NCI-H345 (cell line): ENCODE results near the gene RNF17.
A peak's percentile ranks its signal among the peaks of the same experiment; 100 is the strongest.

ENCODE experiments used
- DNase-seq: peaks from one replicate; lab custom pipeline; 2025; lab: John Stamatoyannopoulos, UW

Gene RNF17

DNA sequence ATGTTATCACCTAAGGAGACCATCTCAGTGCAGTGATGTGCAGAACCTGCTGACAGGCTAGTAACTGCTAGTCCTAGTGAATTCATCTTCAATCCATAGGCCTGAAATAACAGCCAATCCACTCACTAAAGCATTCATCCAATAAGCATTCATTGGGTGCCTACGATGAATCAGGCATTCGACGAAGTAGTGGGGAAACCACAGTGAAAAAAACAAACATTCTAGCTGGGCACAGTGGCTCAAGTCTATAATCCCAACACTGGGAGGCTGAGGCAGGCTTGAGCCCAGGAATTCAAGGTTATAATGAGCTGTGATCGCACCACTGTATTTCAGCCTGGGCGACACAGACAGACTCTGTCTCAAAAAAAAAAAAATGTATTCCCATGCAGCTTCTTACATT is 135.6 kb downstream of the RNF17 start:
- no peak for DNase-seq

DNA sequence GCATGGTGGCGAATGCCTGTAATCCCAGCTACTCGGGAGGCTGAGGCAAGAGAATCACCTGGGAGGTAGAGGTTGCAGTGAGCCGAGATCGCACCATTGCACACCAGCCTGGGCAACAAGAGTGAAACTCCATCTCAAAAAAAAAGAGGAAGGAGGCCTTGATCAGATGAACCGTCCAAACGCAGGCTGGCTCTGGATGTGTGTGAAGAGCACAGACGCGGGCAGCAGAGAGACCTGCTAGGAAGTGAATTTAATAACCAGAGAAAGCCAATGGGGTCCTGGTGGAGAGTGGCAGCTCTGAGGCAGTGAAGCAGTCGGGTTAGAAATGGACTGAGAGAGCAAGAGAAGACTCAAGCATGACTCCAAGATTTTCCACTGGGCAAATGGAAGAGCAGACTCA is 136.5 kb downstream of the RNF17 start:
- no peak for DNase-seq

DNA sequence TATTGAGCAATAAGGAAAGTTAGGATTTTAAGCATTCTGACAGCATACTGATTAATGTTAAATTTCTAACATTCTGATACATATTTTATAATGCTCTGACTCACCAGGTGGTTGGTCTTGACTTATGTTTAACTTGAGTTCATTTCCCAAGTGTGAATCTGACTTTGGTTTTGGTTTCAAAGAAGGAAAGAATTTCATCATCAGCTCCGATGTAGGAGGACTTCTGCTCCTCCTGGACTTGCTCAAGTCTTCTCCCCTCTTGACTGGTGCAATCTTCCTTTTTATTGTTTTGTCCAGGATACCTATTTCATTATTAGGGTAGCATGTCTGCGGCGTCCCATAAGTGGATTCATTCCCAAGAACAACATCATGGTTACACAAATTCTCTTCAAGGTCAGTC is 141.3 kb downstream of the RNF17 start:
- no peak for DNase-seq

DNA sequence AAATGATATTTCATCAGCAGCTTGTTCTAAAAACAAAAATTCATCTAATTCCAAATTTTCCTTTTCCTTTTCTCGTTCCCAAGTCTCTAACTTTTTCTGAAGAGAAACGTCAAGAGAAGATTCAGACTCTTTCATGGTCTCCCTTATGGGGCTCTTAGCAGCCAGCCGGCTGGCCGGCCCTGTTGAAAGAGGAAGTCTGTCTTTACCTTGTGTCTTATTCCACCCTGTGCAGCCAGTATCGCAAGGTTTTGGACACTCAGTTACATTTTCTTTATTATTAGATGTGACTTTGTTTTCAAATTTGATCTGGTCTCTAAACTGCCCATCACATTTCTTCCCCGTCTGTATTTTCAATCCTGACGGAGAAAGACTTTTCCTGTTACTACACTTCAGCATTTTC is 142.3 kb downstream of the RNF17 start:
- DNase-seq: no peak

DNA sequence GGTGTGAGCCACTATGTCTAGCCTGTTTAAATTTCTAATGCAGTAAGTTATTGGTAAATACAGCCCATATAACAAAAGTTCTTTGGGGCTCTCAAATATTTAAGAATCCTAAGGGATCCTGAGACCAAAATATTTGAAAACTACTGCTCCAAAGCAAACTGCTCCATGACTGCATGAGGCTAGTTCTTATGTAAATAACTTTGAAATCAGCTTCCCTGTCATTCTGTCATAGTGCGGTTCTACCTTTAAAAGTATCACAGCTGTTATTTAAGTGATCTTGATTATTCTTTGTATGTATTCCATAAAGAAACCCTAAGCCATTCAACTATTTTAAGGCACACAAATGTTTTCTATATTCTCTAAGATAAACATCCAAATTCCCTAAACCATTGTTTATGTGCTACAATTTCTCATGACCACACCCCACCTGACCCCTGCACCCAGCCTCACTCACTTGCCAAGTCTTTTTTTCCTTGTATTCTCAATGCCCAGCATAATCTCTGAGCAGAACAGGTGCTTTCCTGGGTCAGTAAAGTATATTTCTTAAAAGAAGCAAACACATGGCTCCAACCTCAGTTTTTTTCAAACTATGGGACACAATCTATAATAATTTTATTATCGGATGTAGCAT is 146.6 kb downstream of the RNF17 start:
- DNase-seq: no peak

DNA sequence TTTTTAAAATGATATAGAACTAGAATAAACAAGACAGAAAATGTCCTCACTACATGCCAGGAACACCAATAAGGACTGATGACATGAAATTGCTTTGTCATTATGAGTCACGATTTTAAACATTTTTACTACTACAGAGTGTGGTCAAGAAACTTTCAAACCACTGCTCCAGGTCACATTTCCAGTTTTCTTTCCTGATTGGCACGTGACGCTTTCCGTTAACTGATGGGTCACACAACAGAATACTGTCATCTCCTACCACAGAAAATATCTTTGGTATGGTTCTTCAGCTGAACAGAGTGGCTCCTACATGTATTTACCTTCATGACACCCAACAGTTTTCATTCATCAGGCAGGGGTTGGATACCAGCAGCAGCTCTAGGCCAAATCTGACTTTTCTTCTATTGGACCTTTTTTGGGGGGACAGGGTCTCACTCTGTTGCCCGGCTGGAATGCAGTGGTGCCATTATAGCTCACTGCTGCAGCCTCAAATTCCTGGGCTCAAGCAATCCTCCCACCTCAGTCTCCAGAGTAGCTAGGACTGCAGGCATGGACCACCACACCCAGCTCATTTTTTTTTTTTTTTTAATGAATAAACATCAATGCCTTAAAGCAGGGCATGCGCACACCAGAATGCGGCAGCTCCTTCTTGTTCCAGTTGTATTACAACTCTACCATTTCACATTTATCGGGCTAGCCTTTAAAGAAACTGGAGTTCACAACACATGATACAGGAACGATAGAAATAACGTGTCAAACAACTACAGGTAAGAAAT is 147.4 kb downstream of the RNF17 start:
- DNase-seq: no peak

DNA sequence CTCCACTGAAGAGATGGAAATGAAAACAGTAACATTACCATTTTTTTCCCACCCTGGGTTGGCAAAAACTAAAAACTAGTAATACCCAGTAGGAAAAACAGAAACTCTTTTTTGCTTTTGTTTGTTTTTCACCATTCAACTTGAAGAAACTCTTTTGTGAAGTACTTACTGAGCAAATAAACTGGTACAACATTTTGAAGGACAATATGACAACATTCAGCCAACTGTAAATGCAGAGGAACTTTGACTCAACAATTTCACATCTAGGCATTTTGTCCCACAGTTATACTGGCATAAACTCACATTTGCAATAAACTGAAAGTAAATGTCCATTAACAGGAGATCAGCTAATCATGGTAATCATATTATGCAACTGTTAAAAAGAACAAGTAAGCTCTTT is 152.5 kb downstream of the RNF17 start:
- no peak for DNase-seq

DNA sequence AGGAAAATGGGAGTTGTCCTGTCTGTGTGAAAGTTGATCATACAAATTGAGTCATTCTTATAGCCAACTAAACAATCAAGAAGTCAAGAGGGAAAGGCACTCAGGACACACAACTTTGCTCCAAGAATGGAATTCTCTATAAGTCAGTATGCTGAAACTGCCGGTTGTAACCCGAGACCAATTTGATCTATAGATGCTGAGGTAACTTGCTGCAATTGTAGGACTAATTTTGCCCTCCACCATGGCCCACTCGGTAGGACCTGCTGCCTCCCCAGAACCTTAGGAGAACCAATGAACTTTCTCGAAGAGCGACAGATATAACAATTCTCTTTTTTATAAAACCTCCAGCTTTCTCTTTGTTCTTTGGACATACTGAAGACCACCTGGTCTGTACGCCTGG is 157.0 kb downstream of the RNF17 start:
- no peak for DNase-seq

DNA sequence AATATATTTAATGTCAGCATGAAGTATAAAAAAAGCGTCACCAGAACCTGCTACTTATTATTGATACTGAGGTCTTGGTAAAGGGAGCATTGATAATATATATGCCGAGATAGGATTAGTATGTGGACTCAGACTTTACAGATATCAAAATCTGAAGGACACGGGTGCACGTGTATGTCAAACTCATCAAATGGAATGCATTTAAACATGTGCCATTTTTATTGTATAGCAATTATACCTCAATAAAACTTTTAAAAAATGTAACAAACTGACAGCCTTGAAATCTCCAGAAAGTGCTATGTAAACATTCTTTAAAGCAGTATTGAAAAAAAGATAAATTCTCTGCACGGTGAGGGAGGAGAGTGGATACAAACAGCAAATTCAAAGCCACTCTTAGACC is 157.9 kb downstream of the RNF17 start:
- DNase-seq: no peak

DNA sequence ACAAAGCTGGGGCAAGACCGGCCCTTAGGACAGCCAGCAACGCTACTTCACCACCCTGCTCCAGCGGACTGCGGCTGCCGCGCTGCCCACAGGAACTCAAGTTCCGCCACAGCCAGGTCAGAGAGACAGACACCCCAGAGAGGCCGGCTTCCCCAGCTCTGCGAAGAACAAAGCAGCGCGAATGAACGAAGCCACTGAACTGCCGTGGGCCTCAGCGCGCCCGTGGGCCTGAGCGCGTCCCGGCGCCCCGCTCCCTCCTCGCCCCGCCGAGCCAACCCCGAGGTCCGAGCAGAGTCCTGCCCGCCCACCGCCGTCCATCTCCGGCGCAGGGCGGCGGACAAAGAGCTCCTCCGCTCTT is 158.4 kb downstream of the RNF17 start:
- DNase-seq: peak; percentile 36

DNA sequence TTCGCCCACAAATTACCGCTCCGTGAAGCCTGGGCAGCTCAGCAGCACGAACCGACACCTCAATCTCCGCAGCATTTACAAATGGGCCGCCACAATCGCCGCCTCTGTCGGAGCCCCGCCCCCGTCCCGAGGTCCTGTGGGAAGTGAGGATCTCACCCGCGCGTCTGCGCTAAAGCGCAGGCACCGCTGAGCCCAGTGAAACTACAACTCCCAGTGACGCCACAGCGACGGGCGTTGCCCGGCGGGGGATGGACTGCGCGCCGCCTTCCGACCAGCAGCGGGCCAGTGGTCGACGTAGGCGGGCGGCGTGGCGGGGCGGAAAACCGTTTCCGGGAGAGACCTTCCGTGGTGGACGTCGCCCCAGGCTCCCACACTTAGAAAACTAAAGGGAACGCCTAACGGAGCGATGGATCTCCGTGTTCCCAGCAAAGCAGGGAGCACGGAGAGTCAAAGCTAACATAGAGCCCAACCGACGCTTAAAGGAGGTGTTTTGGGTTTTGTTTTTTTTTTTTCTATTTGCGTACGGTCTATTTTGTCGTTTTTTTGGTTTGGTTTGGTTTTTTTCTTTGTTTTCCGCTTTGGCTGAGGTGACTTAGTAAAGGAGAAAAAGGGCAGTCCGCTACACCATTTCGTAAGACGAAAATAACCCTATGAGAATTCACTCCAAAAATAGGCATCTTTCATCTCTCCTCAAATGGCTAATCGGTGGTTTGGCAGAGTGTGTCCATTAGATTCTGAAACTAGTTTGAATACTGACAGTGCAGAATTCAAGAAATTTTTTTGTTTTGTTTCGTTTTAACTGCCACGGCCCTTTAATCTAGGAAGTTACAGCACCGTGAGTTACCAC is 159.0 kb downstream of the RNF17 start:
- DNase-seq: peak; percentile 94

DNA sequence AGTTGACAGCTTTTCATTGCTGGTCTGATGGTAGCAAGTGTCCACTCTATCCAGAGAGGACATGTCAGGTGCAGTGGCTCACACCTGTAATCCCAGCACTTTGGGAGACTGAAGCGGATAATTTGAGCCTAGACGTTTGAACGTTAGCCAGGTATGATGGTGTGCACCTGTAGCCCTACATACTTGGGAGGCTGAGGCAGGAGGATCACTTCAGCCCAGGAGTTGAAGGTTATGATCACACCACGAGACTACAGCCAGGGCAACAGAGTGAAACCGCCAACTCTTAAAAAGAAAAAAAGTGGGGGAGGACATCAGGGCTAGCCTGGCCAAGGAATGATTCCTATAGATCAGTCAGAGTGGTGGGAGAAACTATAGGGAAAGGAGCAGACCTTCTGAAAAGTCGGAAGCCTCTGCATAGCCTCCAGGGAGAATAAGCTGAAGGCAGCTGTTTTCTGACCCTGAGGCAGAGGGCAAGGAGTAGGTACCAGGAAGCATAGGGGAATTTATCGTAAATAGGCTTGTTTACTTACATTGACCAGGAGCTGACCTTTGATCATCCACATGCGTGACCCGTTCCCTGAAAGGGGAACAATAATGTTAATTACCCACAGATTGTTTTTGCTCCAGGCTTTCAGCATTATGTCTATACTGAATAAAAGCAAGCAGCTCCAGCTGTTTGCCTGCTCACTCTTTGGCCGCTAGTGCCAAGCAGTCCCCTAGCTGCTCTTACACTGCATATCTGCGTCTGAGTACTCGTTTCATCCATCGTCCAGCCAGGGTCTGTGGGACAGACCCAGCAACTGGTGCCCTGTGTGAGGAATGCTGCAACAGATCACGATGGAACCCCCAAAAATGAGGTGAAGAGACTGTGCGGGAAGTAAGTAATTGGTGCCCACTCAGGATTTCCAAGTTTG is 161.6 kb downstream of the RNF17 start:
- no peak for DNase-seq

DNA sequence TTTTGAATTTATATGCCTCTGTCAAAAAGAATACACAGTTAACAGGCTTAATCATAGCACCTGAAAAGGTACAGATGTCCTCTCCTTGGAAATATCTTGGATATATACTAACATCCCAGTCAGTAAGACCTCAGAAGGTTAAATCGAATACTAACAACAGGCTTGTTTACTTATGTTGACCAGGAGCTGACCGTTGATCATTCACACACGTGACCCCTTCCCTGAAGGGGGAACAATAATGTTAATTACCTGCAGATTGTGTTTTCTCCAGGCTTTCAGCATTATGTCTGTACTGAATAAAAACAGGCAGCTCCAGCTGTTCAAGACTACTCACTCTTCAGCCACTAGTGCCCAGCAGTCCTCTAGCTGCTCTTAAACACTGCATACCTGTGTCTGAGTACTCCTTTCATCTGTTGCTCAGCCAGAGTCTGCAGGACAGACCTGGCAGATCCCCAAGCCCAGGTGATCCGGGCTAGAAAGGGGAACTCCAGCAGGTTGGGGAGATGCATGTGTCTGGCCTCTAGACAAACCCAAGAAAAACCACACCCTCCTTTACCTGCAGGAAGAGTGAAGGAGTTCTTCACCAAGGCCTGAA is 163.9 kb downstream of the RNF17 start:
- no peak for DNase-seq

DNA sequence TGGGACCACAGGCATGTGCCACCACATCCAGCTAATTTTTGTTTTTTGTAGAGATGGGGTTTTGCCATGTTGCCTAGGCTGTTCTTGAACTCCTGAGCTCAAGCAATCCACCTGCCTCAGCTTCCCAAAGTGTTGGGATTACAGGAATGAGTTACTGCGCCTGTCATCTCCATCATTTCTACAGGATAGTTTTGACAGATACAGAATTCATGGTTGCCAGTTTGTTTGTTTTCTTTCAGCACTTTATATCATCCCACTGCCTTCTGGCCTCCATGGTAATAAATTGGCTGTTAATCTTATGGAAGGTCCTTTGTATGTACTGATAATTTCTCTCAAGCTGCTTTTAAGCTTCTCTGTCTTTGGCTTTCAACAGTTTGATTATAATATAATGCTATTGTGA is 165.2 kb downstream of the RNF17 start:
- DNase-seq: no peak
